Activated CD4-positive, alpha-beta memory T cell treated with anti-CD3 and anti-CD28 coated beads, Interleukin-2, amount 10 ng/mL, durations not matched to agents 7 days and 5 days (primary cell): ENCODE measurements around the gene RALGAPB. TPM values are rescaled to one million over a fixed set of nuclear protein-coding genes. Genes with fewer than 3 reads are reported as not detected.

Source experiments
- CTCF ChIA-PET: fragments of 350-600 bp; sonication (Branson Sonifier 250); formaldehyde crosslinking; loops from one replicate; lab custom pipeline; 2021; ENCODE audit warnings: antibody characterized with exemption, inconsistent platforms; lab: Charles Lee
- POLR2A ChIA-PET: fragments of 350-600 bp; sonication (Branson Sonifier 250); formaldehyde crosslinking; loops from one replicate; lab custom pipeline; 2021; ENCODE audit warnings: antibody characterized with exemption; lab: Charles Lee
- DNase-seq: peaks from one replicate; pipeline ENCODE4 v3.0.0-alpha.2; 2020
- H3K27ac Mint-ChIP-seq: one replicate; pipeline ENCODE4 v1.8.0; 2021; ENCODE audit warnings: mild to moderate bottlenecking, mixed read lengths
- H3K27me3 Mint-ChIP-seq: one replicate; pipeline ENCODE4 v1.8.0; 2021; ENCODE audit warnings: mixed read lengths
- H3K36me3 Mint-ChIP-seq: one replicate; pipeline ENCODE4 v1.8.0; 2021; ENCODE audit warnings: low read depth, mixed read lengths
- H3K4me1 Mint-ChIP-seq: one replicate; pipeline ENCODE4 v1.8.0; 2021; ENCODE audit warnings: mixed read lengths
- H3K4me3 Mint-ChIP-seq: one replicate; pipeline ENCODE4 v1.8.0; 2021; ENCODE audit warnings: mild to moderate bottlenecking, mixed read lengths
- H3K9me3 Mint-ChIP-seq: one replicate; pipeline ENCODE4 v1.8.0; 2021; ENCODE audit warnings: mixed read lengths
- total RNA-seq, 2 experiments: library from RNA; stranded (reverse); gene quantifications; one replicate each; pipeline ENCODE4 v1.2.3, GENCODE V29; 2021

Gene RALGAPB
- total RNA-seq, 2 experiments from 2014 or later = 30.5 to 31.3 TPM

GRCh38 chr20:38559764-38560163, 87.1 kb downstream of the RALGAPB start:
- no peaks in the 10 kb centered on the region for H3K4me1 Mint-ChIP-seq
- ChIA-PET POLR2A (interaction anchor here (1.4 kb wide), 1 partner anchor 11 kb away, joined by 4 read pairs; no protein-coding TSS in a partner anchor), CTCF (interaction anchor here (0.8 kb wide), 1 partner anchor 9 kb away, joined by 3 read pairs; no protein-coding TSS in a partner anchor)
- H3K36me3 Mint-ChIP-seq = peaks cover 23% of the 10 kb centered on the region
- no peak overlapping the region for H3K27ac Mint-ChIP-seq
- DNase-seq = no peak
- no peaks in the 10 kb centered on the region for H3K27me3 Mint-ChIP-seq
- H3K9me3 Mint-ChIP-seq = no peaks in the 10 kb centered on the region
- no peak overlapping the region for H3K4me3 Mint-ChIP-seq

DNA sequence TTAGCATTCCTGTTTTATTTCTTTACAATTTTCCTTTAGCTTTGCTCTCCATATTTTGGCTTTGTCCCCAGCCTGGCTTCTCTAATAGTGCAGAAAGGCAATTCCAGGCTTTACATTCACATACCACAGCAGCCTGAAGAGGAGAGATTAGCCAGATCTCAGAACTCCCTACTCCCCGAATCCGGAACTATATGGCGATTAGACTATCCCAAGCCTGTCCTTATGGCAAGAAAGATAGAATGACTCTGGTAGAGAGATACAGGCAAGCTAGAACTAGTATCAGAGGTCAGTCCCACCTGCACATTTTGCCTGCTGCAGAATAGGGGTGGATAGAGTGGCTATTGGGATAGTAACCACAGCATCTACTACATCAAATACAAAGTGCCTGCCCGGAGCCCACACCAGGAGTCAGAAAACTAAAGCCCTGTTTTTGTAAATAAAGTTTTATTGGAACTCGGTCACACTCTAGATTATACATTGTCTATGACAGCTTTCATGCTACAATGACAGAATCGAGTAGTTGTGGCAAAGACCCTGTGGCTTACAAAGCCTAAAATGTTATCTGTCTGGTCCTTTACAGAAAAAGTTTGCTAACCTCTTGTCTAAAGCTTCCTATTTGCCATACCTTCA, 91.3 kb downstream of the RALGAPB start:
- H3K36me3 Mint-ChIP-seq = peaks cover 24% of the 10 kb centered on the region
- H3K4me3 Mint-ChIP-seq = no peak overlapping the region
- no peaks in the 10 kb centered on the region for H3K4me1 Mint-ChIP-seq
- H3K27me3 Mint-ChIP-seq = no peaks in the 10 kb centered on the region
- no peaks in the 10 kb centered on the region for H3K9me3 Mint-ChIP-seq
- ChIA-PET POLR2A (no interaction called here), CTCF (no interaction called here)
- DNase-seq = no peak
- no peak overlapping the region for H3K27ac Mint-ChIP-seq

GRCh38 chr20:38564680-38565079, 92.0 kb downstream of the RALGAPB start:
- CTCF ChIA-PET = no interaction called here
- H3K27me3 Mint-ChIP-seq = no peaks in the 10 kb centered on the region
- no peak for DNase-seq
- POLR2A ChIA-PET = no interaction called here
- H3K9me3 Mint-ChIP-seq = no peaks in the 10 kb centered on the region
- peaks cover 18% of the 10 kb centered on the region for H3K36me3 Mint-ChIP-seq
- H3K27ac Mint-ChIP-seq = no peak overlapping the region
- no peak overlapping the region for H3K4me3 Mint-ChIP-seq
- no peaks in the 10 kb centered on the region for H3K4me1 Mint-ChIP-seq

DNA sequence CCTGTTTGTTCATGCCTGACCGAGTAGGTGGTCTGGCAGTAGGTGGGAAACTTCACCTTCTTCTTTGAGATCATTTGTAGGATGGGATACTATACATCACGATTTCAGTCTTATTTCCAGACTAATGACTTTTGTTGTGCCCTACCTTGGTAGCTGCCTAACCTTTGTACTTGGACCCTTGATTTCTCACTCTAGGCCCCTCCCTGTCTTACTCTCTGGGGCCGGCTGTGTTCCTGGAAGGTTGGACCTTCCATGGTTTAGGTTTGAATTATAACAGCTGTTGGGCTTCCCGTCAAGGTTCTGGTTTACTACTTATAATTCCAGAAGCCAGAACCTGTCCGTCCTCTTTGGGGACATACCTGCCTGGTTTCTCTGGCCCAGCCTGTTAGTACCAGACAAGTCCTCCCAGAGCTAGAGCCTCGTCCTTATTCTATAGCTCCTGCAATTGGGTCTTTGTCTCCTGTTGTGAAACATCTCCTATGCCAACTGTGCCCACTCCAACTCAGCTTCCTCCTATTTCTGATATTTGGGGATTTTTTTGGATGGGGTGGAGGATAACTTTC, 93.5 kb downstream of the RALGAPB start:
- Mint-ChIP-seq H3K4me1 (no peaks in the 10 kb centered on the region), H3K9me3 (no peaks in the 10 kb centered on the region), H3K27ac (no peak overlapping the region), H3K27me3 (no peaks in the 10 kb centered on the region), H3K36me3 (peaks cover 17% of the 10 kb centered on the region), H3K4me3 (no peak overlapping the region)
- ChIA-PET CTCF (interaction anchor here (1.8 kb wide), 1 partner anchor 12 kb away, joined by 3 read pairs; no protein-coding TSS in a partner anchor), POLR2A (no interaction called here)
- no peak for DNase-seq

- ChIA-PET POLR2A (interaction anchor here (0.9 kb wide), 2 partner anchors 10 to 11 kb away, joined by 3 to 4 read pairs; no protein-coding TSS in a partner anchor), CTCF (no interaction called here)
- no peaks in the 10 kb centered on the region for H3K27me3 Mint-ChIP-seq
- H3K4me3 Mint-ChIP-seq = no peak overlapping the region
- DNase-seq = no peak
- peaks cover 29% of the 10 kb centered on the region for H3K36me3 Mint-ChIP-seq
- no peaks in the 10 kb centered on the region for H3K4me1 Mint-ChIP-seq
- no peak overlapping the region for H3K27ac Mint-ChIP-seq
- H3K9me3 Mint-ChIP-seq = no peaks in the 10 kb centered on the region
Observed at GRCh38 chr20:38569747-38570525, 97.3 kb downstream of the RALGAPB start.

GRCh38 chr20:38573413-38573812, 100.8 kb downstream of the RALGAPB start:
- no peak for DNase-seq
- H3K4me1 Mint-ChIP-seq = no peaks in the 10 kb centered on the region
- H3K27me3 Mint-ChIP-seq = no peaks in the 10 kb centered on the region
- no peaks in the 10 kb centered on the region for H3K9me3 Mint-ChIP-seq
- ChIA-PET CTCF (no interaction called here), POLR2A (no interaction called here)
- H3K4me3 Mint-ChIP-seq = no peak overlapping the region
- H3K36me3 Mint-ChIP-seq = peaks cover 22% of the 10 kb centered on the region
- H3K27ac Mint-ChIP-seq = no peak overlapping the region

DNA sequence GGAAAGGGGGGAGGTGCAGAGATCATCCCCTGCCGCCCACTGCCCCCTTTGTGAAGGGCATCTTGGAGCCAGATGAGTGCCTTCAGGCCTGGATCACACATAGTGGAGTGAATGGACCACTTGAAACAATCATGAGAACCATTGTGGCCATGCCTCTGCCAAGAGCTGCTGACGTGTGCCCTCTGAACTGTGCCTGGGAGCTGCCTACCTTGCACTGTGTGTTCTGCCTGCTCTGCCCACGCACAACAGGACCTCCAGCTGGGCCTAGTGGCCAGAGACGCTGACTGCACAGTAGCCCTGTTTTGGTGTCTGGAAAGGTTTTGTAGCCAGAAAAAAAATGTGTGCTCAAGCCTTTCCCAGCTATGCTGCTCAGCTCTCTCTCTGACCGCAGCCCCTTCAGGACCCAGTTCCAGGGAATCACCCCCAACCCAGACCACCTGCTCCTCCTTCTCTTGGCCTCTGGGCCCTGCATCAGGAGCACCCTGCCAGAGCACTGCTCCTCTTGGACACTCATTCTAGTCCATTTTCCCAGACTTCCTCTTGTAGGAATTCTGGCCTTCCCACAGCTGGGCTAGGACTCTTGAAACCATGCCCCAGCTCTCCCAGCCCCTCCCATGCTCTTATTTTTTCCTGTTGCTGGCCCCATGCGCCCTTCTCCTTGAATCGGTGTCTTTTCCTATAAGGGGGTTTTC, 106.7 kb downstream of the RALGAPB start:
- ChIA-PET CTCF (no interaction called here), POLR2A (interaction anchor here (1.4 kb wide), 1 partner anchor 9 kb away, joined by 3 read pairs; no protein-coding TSS in a partner anchor)
- Mint-ChIP-seq H3K27ac (no peak overlapping the region), H3K27me3 (no peaks in the 10 kb centered on the region), H3K4me3 (no peak overlapping the region), H3K36me3 (peaks cover 5% of the 10 kb centered on the region), H3K4me1 (no peaks in the 10 kb centered on the region), H3K9me3 (no peaks in the 10 kb centered on the region)
- no peak for DNase-seq

GRCh38 chr20:38579921-38580320, 107.3 kb downstream of the RALGAPB start:
- H3K4me1 Mint-ChIP-seq = no peaks in the 10 kb centered on the region
- peaks cover 1% of the 10 kb centered on the region for H3K27me3 Mint-ChIP-seq
- no peak overlapping the region for H3K27ac Mint-ChIP-seq
- ChIA-PET CTCF (no interaction called here), POLR2A (interaction anchor here (1.4 kb wide), 1 partner anchor 9 kb away, joined by 3 read pairs; no protein-coding TSS in a partner anchor)
- no peak overlapping the region for H3K4me3 Mint-ChIP-seq
- no peak for DNase-seq
- no peaks in the 10 kb centered on the region for H3K9me3 Mint-ChIP-seq
- no peaks in the 10 kb centered on the region for H3K36me3 Mint-ChIP-seq

DNA sequence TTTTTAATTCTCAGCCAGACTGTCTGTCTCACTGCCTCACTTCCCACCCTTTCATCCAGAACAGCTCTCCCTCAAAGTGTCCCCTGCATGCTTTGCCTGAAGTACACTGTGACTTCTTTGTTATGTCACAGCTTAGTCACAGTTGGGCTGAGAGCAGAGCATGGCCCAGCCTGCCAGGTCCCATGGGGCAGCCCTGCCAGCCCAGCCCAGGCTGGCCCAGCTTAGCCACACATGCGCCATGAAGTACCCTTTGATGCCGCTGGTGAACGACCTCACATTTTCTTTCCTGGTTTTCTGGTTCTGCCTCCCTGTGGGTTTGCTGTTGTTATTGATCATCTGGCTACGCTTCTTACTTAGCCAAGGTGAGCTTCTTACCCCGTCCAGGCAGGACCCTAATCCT, 108.4 kb downstream of the RALGAPB start, which contains the start of gene ADIG:
TSS of gene ADIG (plus strand) at position 185 of the 400 bp plus-strand sequence. CDS start at position 239, 54 bp downstream.
- H3K27me3 Mint-ChIP-seq = peaks cover 1% of the 10 kb centered on the region
- no peak within 1 kb of the TSS for H3K27ac Mint-ChIP-seq
- H3K36me3 Mint-ChIP-seq = no peaks in the 10 kb centered on the region
- ChIA-PET POLR2A (interaction anchor here (1.4 kb wide), 1 partner anchor 18 kb away, joined by 3 read pairs; no protein-coding TSS in a partner anchor), CTCF (no interaction called here)
- H3K4me1 Mint-ChIP-seq = no peaks in the 10 kb centered on the region
- DNase-seq = no peak
- H3K4me3 Mint-ChIP-seq = no peak within 1 kb of the TSS
- no peaks in the 10 kb centered on the region for H3K9me3 Mint-ChIP-seq

DNA sequence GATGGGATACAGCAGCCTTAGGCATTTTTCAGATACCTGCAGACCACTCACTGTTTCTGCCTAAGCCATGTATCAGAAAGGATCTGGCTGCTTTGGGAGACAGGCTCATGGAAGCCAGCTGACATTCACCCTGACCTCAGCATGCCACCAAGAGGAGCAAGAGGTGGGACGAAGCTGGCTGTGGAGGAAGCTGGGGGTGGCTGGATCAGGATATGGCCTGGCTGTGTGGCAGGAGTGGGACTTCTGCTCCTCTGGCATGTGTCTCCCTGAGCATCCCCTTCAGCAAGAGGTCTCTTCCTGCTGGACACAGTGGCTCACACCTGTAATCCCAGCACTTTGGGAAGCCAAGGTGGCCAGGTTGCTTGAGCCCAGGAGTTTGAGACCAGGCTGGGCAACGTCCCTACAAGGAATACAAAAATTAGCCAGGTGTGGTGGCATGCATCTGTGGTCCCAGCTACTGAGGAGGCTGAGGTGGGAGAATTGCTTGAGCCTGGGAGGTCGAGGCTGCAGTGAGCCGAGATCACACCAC, 109.3 kb downstream of the RALGAPB start:
- Mint-ChIP-seq H3K4me3 (no peak overlapping the region), H3K36me3 (no peaks in the 10 kb centered on the region), H3K27me3 (peaks cover 3% of the 10 kb centered on the region), H3K4me1 (no peaks in the 10 kb centered on the region), H3K9me3 (no peaks in the 10 kb centered on the region), H3K27ac (no peak overlapping the region)
- DNase-seq = no peak
- CTCF ChIA-PET = no interaction called here
- POLR2A ChIA-PET = interaction anchor here (1.4 kb wide), 1 partner anchor 18 kb away, joined by 3 read pairs; no protein-coding TSS in a partner anchor

DNA sequence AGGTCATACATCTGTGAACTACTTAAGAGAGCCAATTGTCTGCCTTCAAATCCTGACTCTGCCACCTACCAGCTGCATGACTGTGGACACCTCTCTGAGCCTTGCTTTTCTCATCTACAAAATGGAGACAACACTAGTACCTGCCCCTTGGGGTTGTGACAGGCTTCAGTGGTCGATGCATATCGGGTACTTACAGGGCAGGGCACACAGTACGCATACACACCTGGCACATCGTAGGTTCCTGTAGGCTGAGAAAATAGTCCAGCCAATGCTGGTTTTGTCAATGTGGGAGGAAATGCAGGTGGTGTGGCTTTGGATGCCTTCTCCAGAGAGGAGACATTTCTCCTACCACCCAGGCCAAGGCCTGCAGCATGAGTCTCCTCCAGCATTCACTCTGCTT, 110.7 kb downstream of the RALGAPB start:
- Mint-ChIP-seq H3K4me3 (no peak overlapping the region), H3K4me1 (no peaks in the 10 kb centered on the region), H3K36me3 (no peaks in the 10 kb centered on the region), H3K9me3 (no peaks in the 10 kb centered on the region), H3K27me3 (peaks cover 5% of the 10 kb centered on the region), H3K27ac (no peak overlapping the region)
- DNase-seq = no peak
- POLR2A ChIA-PET = no interaction called here
- CTCF ChIA-PET = no interaction called here

DNA sequence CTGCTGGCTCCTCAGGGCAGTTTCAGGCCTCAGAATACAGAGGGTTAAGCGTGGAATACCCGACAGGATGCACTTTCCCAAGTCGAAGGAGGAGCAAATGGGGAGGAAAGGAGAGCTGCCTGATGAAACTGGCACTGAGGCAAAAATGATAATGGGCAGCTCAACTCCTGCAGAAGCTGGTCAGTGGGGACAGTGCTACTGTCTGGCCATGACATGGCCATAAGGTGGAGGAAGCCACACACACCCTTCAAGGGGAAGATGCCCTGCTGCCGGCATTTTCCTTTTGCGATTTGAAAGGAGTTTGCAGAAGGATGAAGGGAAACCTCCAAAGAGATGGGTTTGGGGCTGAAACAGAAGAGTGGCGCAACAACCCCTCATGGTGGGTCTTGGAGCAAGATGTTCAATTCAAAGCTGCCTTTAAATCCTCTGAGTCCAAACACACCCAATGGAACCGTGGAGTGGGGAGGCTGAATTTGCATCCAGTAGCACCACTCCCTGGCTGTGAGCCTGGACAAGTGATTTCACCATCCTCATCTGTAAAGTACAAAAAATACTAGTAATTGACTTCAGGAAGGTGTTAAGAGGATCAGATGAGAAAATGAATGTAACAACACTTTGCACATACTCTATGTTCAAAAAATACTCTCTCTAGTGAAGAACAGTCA, 111.6 kb downstream of the RALGAPB start:
- H3K27me3 Mint-ChIP-seq = peaks cover 5% of the 10 kb centered on the region
- POLR2A ChIA-PET = no interaction called here
- no peak for DNase-seq
- H3K9me3 Mint-ChIP-seq = no peaks in the 10 kb centered on the region
- no peak overlapping the region for H3K27ac Mint-ChIP-seq
- CTCF ChIA-PET = no interaction called here
- no peaks in the 10 kb centered on the region for H3K36me3 Mint-ChIP-seq
- no peaks in the 10 kb centered on the region for H3K4me1 Mint-ChIP-seq
- no peak overlapping the region for H3K4me3 Mint-ChIP-seq
